MM.1S (cell line): ENCODE measurements around the gene ZNF488.

Source experiments
- DNase-seq: peaks from one replicate; pipeline ENCODE4 v3.0.0-alpha.2; 2015
- H2AFZ ChIP-seq: fragments of 300-600 bp; sonication (generic); 2 replicates; pipeline ENCODE4 v1.6.0; 2016; ENCODE audit warnings: antibody characterized with exemption, low read length
- H3F3A ChIP-seq: fragments of 300-600 bp; sonication (generic); 2 replicates; pipeline ENCODE4 v1.6.1; 2016; ENCODE audit warnings: mild to moderate bottlenecking, antibody characterized with exemption, low read length, moderate library complexity, mixed read lengths; ENCODE audit not compliant: insufficient read depth
- H3K27ac ChIP-seq: fragments of 300-600 bp; sonication (generic); 2 replicates; pipeline ENCODE4 v1.5.1; 2016; ENCODE audit warnings: mild to moderate bottlenecking, low read length
- H3K27me3 ChIP-seq: fragments of 300-600 bp; sonication (generic); replicated peaks from 2 replicates; pipeline ENCODE4 v1.6.0; 2016; ENCODE audit warnings: low read length; ENCODE audit not compliant: insufficient read depth
- H3K36me3 ChIP-seq: fragments of 300-600 bp; sonication (generic); replicated peaks from 2 replicates; pipeline ENCODE4 v1.6.1; 2016; ENCODE audit warnings: mild to moderate bottlenecking, low read length, mixed read lengths; ENCODE audit not compliant: insufficient read depth
- H3K4me1 ChIP-seq: fragments of 300-600 bp; sonication (generic); 2 replicates; pipeline ENCODE4 v1.6.1; 2016; ENCODE audit warnings: low read length, mixed read lengths
- H3K4me2 ChIP-seq: fragments of 300-600 bp; sonication (generic); 2 replicates; pipeline ENCODE4 v1.6.0; 2016; ENCODE audit warnings: low read depth, low read length
- H3K4me3 ChIP-seq: fragments of 300-600 bp; sonication (generic); 2 replicates; pipeline ENCODE4 v1.5.1; 2016; ENCODE audit warnings: low read length, mixed read lengths
- H3K79me2 ChIP-seq: fragments of 300-600 bp; sonication (generic); 2 replicates; pipeline ENCODE4 v1.6.1; 2016; ENCODE audit warnings: mixed run types, low read length, mixed read lengths
- H3K9ac ChIP-seq: fragments of 300-600 bp; sonication (generic); 2 replicates; pipeline ENCODE4 v1.6.1; 2016; ENCODE audit warnings: low read length, mixed read lengths
- H3K9me2 ChIP-seq: fragments of 300-600 bp; sonication (generic); replicated peaks from 2 replicates; pipeline ENCODE4 v1.6.1; 2016; ENCODE audit warnings: mild to moderate bottlenecking, low read length, mixed read lengths; ENCODE audit not compliant: insufficient read depth
- H3K9me3 ChIP-seq: fragments of 300-600 bp; sonication (generic); replicated peaks from 2 replicates; pipeline ENCODE4 v1.6.1; 2016; ENCODE audit warnings: mild to moderate bottlenecking, low read length, mixed read lengths; ENCODE audit not compliant: insufficient read depth
- H4K20me1 ChIP-seq: fragments of 300-600 bp; sonication (generic); 2 replicates; pipeline ENCODE4 v1.6.1; 2016; ENCODE audit warnings: mild to moderate bottlenecking, low read length, moderate library complexity, mixed read lengths; ENCODE audit not compliant: insufficient read depth
- CTCF ChIP-seq: fragments of 300-600 bp; sonication (generic); IDR thresholded peaks from 2 replicates; pipeline ENCODE4 v1.5.1; 2016; ENCODE audit warnings: antibody characterized with exemption, low read length, mixed read lengths
- EZH2 ChIP-seq: fragments of 300-600 bp; sonication (generic); optimal IDR thresholded peaks from 2 replicates; pipeline ENCODE3; 2017; ENCODE audit warnings: low read depth, mild to moderate bottlenecking, antibody characterized with exemption, low read length, mixed read lengths
- EZH2phosphoT487 ChIP-seq: fragments of 300-600 bp; sonication (generic); IDR thresholded peaks from 2 replicates; pipeline ENCODE4 v1.6.1; 2018; ENCODE audit warnings: antibody characterized with exemption, low read length

The ZNF488 gene

GRCh38 chr10:47413531-47414226 lies 29.6 kb upstream of the ZNF488 start:
- H3K9ac ChIP-seq, result no peak overlapping the region
- H3K4me2 ChIP-seq, result no peak overlapping the region
- no peak overlapping the region for H2AFZ ChIP-seq
- no peaks in the 10 kb centered on the region for H3K79me2 ChIP-seq
- no peaks in the 10 kb centered on the region for H4K20me1 ChIP-seq
- H3K4me1 ChIP-seq, result no peaks in the 10 kb centered on the region
- H3K36me3 ChIP-seq, result no peaks in the 10 kb centered on the region
- DNase-seq, result no peak
- H3K9me3 ChIP-seq, result no peaks in the 10 kb centered on the region
- no peak overlapping the region for H3K27ac ChIP-seq
- H3K4me3 ChIP-seq, result no peak overlapping the region
- TF ChIP-seq CTCF, result no peak
- TF ChIP-seq EZH2, result no peak
- no peak for TF ChIP-seq EZH2phosphoT487
- peaks cover 5% of the 10 kb centered on the region for H3K27me3 ChIP-seq
- no peaks in the 10 kb centered on the region for H3F3A ChIP-seq
- no peaks in the 10 kb centered on the region for H3K9me2 ChIP-seq

DNA sequence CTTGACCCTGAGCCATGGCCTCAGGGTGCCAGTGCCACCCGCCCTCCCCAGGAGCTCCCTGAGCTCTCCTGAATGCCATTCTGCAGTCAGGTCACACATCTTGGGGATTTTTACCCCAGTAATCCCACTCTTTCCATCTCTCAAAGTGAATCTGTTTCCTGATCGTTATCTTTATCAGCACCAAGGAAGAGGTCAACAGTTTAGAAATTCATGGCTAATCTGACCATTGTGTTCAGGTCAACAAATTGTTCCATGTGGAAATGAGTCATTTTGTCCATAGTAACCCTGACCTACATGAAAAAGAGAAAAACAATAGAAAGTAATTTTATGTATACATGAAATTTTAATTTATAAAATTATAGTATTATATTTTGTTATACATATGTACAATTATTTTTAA lies 28.8 kb upstream of the ZNF488 start:
- Histone ChIP-seq H3K4me3 (no peak overlapping the region), H3K4me2 (no peak overlapping the region), H4K20me1 (no peaks in the 10 kb centered on the region), H2AFZ (no peak overlapping the region), H3K9ac (no peak overlapping the region), H3K27ac (no peak overlapping the region), H3K27me3 (peaks cover 5% of the 10 kb centered on the region), H3K79me2 (no peaks in the 10 kb centered on the region), H3K36me3 (no peaks in the 10 kb centered on the region), H3K9me2 (no peaks in the 10 kb centered on the region), H3K4me1 (no peaks in the 10 kb centered on the region), H3F3A (no peaks in the 10 kb centered on the region), H3K9me3 (no peaks in the 10 kb centered on the region)
- DNase-seq, result no peak
- TF ChIP-seq CTCF (no peak), EZH2phosphoT487 (no peak), EZH2 (no peak)

DNA sequence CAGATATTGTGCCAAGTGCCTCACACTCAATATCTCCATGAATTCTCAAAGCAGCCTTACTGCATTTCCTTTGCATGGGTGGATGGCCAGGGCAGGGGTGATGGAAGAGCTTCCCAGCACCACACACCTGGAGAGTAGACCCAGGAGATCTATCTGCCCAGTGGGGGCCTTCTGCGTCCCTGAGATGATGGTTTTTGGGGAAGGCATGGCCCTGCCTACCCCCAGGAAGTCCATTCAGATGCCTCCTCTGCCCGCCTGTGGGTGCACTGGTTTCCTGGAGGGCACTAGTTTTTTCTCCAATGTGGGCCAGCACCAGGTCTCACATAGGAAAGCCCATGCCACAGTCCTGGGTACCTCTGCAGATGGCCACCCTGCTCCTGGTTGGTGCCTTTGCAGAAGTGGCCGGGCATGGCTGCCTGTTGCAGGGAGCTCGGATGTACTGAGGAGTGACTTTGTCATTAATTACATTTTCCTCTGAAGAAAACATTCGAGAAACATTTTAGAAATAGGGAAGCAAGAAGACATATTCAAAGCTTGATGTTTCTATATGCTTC lies 28.2 kb upstream of the ZNF488 start:
- TF ChIP-seq CTCF (no peak), EZH2phosphoT487 (no peak), EZH2 (no peak)
- H3K9me2 ChIP-seq, result no peaks in the 10 kb centered on the region
- H3K27ac ChIP-seq, result no peak overlapping the region
- H3K27me3 ChIP-seq, result peaks cover 5% of the 10 kb centered on the region
- H3F3A ChIP-seq, result no peaks in the 10 kb centered on the region
- no peak for DNase-seq
- no peak overlapping the region for H3K9ac ChIP-seq
- no peaks in the 10 kb centered on the region for H3K79me2 ChIP-seq
- no peaks in the 10 kb centered on the region for H3K4me1 ChIP-seq
- H3K4me2 ChIP-seq, result no peak overlapping the region
- no peak overlapping the region for H3K4me3 ChIP-seq
- H3K36me3 ChIP-seq, result no peaks in the 10 kb centered on the region
- no peaks in the 10 kb centered on the region for H3K9me3 ChIP-seq
- H2AFZ ChIP-seq, result no peak overlapping the region
- no peaks in the 10 kb centered on the region for H4K20me1 ChIP-seq
